NCI-H774 (cell line): ENCODE results near the gene CPLANE2.
"Not testable (repeated sequence)": the region's sequence is repeated elsewhere in the genome, so short reads cannot be mapped to it uniquely, and the experiment has no call there.

Experiments
- DNase-seq: peaks from one replicate; lab custom pipeline; 2025; lab: John Stamatoyannopoulos, UW

Gene CPLANE2

GRCh38 chr1:16236511-16237342 is at the start of gene CPLANE2:
TSS of gene CPLANE2 (minus strand) at chr1:16237183. CDS start at chr1:16236742, 441 bp downstream.
- DNase-seq: peak; percentile 83

GRCh38 chr1:16286122-16286521 is 49.1 kb upstream of the CPLANE2 start:
- DNase-seq: no peak

GRCh38 chr1:16281765-16282164 is 44.8 kb upstream of the CPLANE2 start:
- no peak for DNase-seq

- DNase-seq: no peak
Observed at GRCh38 chr1:16279186-16279585, 42.2 kb upstream of the CPLANE2 start.

- DNase-seq: no peak
Observed at GRCh38 chr1:16276302-16277030, 39.5 kb upstream of the CPLANE2 start.

- no peak for DNase-seq
Observed at GRCh38 chr1:16275591-16275990, 38.6 kb upstream of the CPLANE2 start.

GRCh38 chr1:16267690-16268180 is 30.8 kb upstream of the CPLANE2 start:
- no peak for DNase-seq

- DNase-seq: no peak
Observed at GRCh38 chr1:16266411-16267118, 29.6 kb upstream of the CPLANE2 start.

GRCh38 chr1:16262067-16262466 is 25.1 kb upstream of the CPLANE2 start:
- no peak for DNase-seq

- DNase-seq: no peak
Observed at GRCh38 chr1:16260814-16261213, 23.8 kb upstream of the CPLANE2 start.

GRCh38 chr1:16258591-16259135 is 21.7 kb upstream of the CPLANE2 start:
- DNase-seq: no peak

GRCh38 chr1:16257968-16258367 is 21.0 kb upstream of the CPLANE2 start:
- DNase-seq: no peak

- not testable (repeated sequence) for DNase-seq
Observed at GRCh38 chr1:16257556-16257955, 20.6 kb upstream of the CPLANE2 start.

- no peak for DNase-seq
Observed at GRCh38 chr1:16256478-16256877, 19.5 kb upstream of the CPLANE2 start.

GRCh38 chr1:16254263-16254928 is 17.4 kb upstream of the CPLANE2 start:
- DNase-seq: no peak

GRCh38 chr1:16253332-16253922 is 16.4 kb upstream of the CPLANE2 start:
- DNase-seq: no peak

GRCh38 chr1:16252912-16253311 is 15.9 kb upstream of the CPLANE2 start:
- DNase-seq: no peak

- no peak for DNase-seq
Observed at GRCh38 chr1:16251381-16251780, 14.4 kb upstream of the CPLANE2 start.

- no peak for DNase-seq
Observed at GRCh38 chr1:16250524-16251251, 13.7 kb upstream of the CPLANE2 start.

GRCh38 chr1:16249596-16250241 is 12.7 kb upstream of the CPLANE2 start:
- no peak for DNase-seq
